Panc1 (cell line): ENCODE data around the gene ANO2. TPM values are rescaled to one million over a fixed set of nuclear protein-coding genes. Genes with fewer than 3 reads are reported as not detected.
A peak's percentile ranks its signal among the peaks of the same experiment; 100 is the strongest.

Experiments
- ATAC-seq: fragments of 200-7000 bp; cut with Tn5 transposase; 2 replicates; pipeline ENCODE4 v1.9.1; 2020; ENCODE audit warnings: mild to moderate bottlenecking, moderate library complexity
- BruUV-seq: library from RNA; stranded (reverse); fragments of 400-500 nt; replicated peaks from 2 replicates; lab custom pipeline; 2021; lab: Mats Ljungman, UMichigan
- CTCF ChIA-PET: fragments of 300-600 bp; sonication (Branson Sonifier 250); formaldehyde crosslinking; loops from one replicate; lab custom pipeline; 2022; ENCODE audit warnings: antibody characterized with exemption; lab: Charles Lee
- POLR2A ChIA-PET: fragments of 300-600 bp; sonication (Branson Sonifier 250); formaldehyde crosslinking; loops from one replicate; lab custom pipeline; 2022; ENCODE audit warnings: antibody characterized with exemption; lab: Charles Lee
- DNase-seq: peaks from one replicate; pipeline ENCODE4 v3.0.0-alpha.2; 2010; ENCODE audit warnings: low read depth, low spot score
- H3K27ac ChIP-seq: 2 replicates; pipeline ENCODE4 v1.5.1; 2011; ENCODE audit warnings: mild to moderate bottlenecking, low read length, inconsistent platforms
- H3K27me3 ChIP-seq: fragments of 200-500 bp; sonication (Bioruptor generic); 2 replicates; pipeline ENCODE4 v1.6.0; 2014; ENCODE audit warnings: low read length, inconsistent platforms; ENCODE audit not compliant: control insufficient read depth, insufficient read depth
- H3K36me3 ChIP-seq: fragments of 200-500 bp; sonication (Bioruptor generic); 2 replicates; pipeline ENCODE4 v1.5.1; 2014; ENCODE audit warnings: inconsistent platforms, mild to moderate bottlenecking, low read length, moderate library complexity; ENCODE audit not compliant: control insufficient read depth, insufficient read depth
- H3K4me1 ChIP-seq: 2 replicates; pipeline ENCODE4 v1.5.1; 2011; ENCODE audit warnings: inconsistent platforms, mild to moderate bottlenecking, low read length, moderate library complexity; ENCODE audit not compliant: control insufficient read depth, insufficient read depth
- H3K4me3 ChIP-seq, 2 experiments: 2 replicates each; pipeline ENCODE4 v1.5.1; 2011 to 2012; ENCODE audit warnings: low read depth in 2 of 2, low read length in 2 of 2, mild to moderate bottlenecking in 2 of 2, inconsistent platforms in 1 of 2, moderate library complexity in 1 of 2
- H3K9me3 ChIP-seq: fragments of 200-500 bp; sonication (Bioruptor generic); 2 replicates; pipeline ENCODE4 v1.5.1; 2014; ENCODE audit warnings: low read depth, mild to moderate bottlenecking, inconsistent platforms, low read length, moderate library complexity; ENCODE audit not compliant: control insufficient read depth, insufficient read depth
- CTCF ChIP-seq: fragments of 450-650 bp; IDR thresholded peaks from 2 replicates; pipeline ENCODE4 v1.5.1; 2017; ENCODE audit warnings: mild to moderate bottlenecking
- POLR2AphosphoS5 ChIP-seq: IDR thresholded peaks from 2 replicates; pipeline ENCODE4 v1.6.1; 2012; ENCODE audit warnings: mild to moderate bottlenecking, low read depth, low read length, moderate library complexity
- REST ChIP-seq, 2 experiments: IDR thresholded peaks; 2 replicates each; pipeline ENCODE4 v1.6.1; 2011 to 2012; ENCODE audit warnings: low read depth in 2 of 2, control low read depth in 1 of 2, low read length in 1 of 2, mild to moderate bottlenecking in 1 of 2, moderate library complexity in 1 of 2; ENCODE audit not compliant: insufficient read depth in 1 of 2
- SIN3A ChIP-seq: IDR thresholded peaks from 2 replicates; pipeline ENCODE4 v1.6.1; 2012; ENCODE audit warnings: low read depth, mild to moderate bottlenecking, low read length, moderate library complexity, borderline replicate concordance; ENCODE audit not compliant: insufficient read depth
- TCF7L2 ChIP-seq: IDR thresholded peaks from 2 replicates; pipeline ENCODE4 v1.6.1; 2011; ENCODE audit warnings: mild to moderate bottlenecking, low read depth, low read length, inconsistent platforms
- in situ Hi-C: cut with HindIII; loops from 2 replicates; pipeline ENCODE4 v1.10.0; 2016; ENCODE audit warnings: low sequenced_read_pairs, low pct_unique_long_range_greater_than_20kb
- intact Hi-C: fragments of 100-400 bp; cut with micrococcal nuclease; formaldehyde crosslinking; loops from one replicate; pipeline ENCODE4 v1.10.0; 2022; ENCODE audit not compliant: unreplicated experiment
- total RNA-seq: library from RNA; stranded (reverse); gene quantifications from one replicate; pipeline ENCODE4 v1.2.1, GENCODE V29; 2021; ENCODE audit not compliant: unreplicated experiment

The ANO2 gene
- total RNA-seq, 1 experiment from 2014 or later = not detected

DNA sequence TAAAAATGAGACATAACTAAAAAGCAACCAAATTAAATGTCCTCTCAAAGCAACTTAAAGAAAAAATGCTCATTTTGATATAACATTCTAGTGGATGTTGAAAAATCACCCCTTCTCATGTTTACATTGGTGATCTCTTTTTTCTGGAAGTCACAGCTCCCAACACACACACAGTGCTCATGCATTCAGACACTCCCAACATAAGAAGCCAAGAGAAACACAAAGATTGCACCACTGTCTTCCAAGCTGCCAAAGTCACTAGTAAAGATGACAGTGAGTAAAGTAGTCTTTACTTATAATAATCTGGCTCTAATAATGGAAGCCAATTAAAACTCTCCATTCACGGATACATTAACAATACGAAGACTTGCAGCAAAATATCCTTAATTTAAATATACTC is 294.8 kb downstream of the ANO2 start:
- ATAC-seq = no peak
- TF ChIP-seq CTCF (no peak), POLR2AphosphoS5 (no peak), REST (IDR thresholded peaks at IDR 0.05; ENCODE audit: insufficient read depth in 1 of 2, low read depth in 2 of 2, low read length in 1 of 2) (no peak), TCF7L2 (no peak), SIN3A (no peak)
- no peaks in the 10 kb centered on the region for H3K36me3 ChIP-seq
- ChIA-PET CTCF (no interaction called here), POLR2A (no interaction called here)
- no peak for DNase-seq
- no peaks in the 10 kb centered on the region for H3K27me3 ChIP-seq
- in situ Hi-C loops (no loop called here), intact Hi-C loops (no loop called here)
- no peak overlapping the region for H3K27ac ChIP-seq
- no TSS peak for BruUV-seq
- H3K4me3 ChIP-seq = no peak overlapping the region
- H3K9me3 ChIP-seq = no peaks in the 10 kb centered on the region
- no peaks in the 10 kb centered on the region for H3K4me1 ChIP-seq

DNA sequence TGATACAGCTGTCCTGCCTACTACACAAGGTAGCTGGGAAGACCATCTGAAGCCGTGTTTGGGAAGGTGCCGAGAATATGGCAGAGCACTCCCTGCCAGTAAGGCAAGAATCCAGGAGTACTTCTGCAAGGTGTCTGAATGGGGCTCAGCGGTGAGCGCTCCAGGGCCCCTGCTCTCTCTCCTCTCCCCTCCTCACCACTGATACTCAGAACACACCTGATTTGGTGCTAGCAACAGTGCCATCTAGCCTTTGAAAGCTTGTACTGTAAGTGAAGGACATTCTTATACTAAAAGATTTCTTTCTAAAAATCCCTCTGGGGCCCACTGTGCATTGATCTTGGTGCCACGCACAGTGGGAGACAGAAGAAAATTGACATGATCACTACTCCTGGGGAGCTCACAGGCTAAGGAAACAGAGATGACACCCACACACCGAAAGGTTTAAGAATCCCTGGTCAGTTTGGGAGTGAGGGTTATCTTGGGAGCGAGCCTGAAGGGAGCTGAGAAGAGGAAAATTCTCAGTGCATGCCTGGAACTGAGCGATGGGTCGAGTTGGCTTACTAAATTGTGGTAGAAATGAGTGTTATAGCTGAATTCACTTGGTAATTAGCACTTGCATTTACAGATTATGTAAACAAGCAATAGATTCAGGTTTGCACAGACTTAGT is 296.2 kb downstream of the ANO2 start:
- ATAC-seq = peak; percentile 53; the same call in 1 of the 2 replicates
- DNase-seq = no peak
- ChIA-PET CTCF (interaction anchor here (0.5 to 0.6 kb wide), 2 partner anchors 11 to 13 kb away, joined by 5 to 6 read pairs; no protein-coding TSS in a partner anchor), POLR2A (no interaction called here)
- no peak overlapping the region for H3K27ac ChIP-seq
- H3K9me3 ChIP-seq = no peaks in the 10 kb centered on the region
- intact Hi-C loops = no loop called here
- H3K4me1 ChIP-seq = no peaks in the 10 kb centered on the region
- no TSS peak for BruUV-seq
- TF ChIP-seq SIN3A (no peak), CTCF (peak; percentile 59), POLR2AphosphoS5 (no peak)
- H3K4me3 ChIP-seq = no peak overlapping the region
- no peaks in the 10 kb centered on the region for H3K27me3 ChIP-seq
- H3K36me3 ChIP-seq = no peaks in the 10 kb centered on the region
- in situ Hi-C loops = no loop called here
